ENCODE results near the gene ABCG1.

ABCG1 gene

GRCh38 chr21:42343101-42343500 lies 124.2 kb downstream of the ABCG1 start:
- Mint-ChIP-seq H3K9me3 (no peaks in the 10 kb centered on the region), H3K27ac (no peak overlapping the region), H3K4me1 (ENCODE audit: low read depth) (no peaks in the 10 kb centered on the region), H3K27me3 (no peaks in the 10 kb centered on the region), H3K4me3 (no peak overlapping the region), H3K36me3 (ENCODE audit: low read depth) (no peaks in the 10 kb centered on the region)
- intact Hi-C loops (cut with micrococcal nuclease) = no loop called here

DNA sequence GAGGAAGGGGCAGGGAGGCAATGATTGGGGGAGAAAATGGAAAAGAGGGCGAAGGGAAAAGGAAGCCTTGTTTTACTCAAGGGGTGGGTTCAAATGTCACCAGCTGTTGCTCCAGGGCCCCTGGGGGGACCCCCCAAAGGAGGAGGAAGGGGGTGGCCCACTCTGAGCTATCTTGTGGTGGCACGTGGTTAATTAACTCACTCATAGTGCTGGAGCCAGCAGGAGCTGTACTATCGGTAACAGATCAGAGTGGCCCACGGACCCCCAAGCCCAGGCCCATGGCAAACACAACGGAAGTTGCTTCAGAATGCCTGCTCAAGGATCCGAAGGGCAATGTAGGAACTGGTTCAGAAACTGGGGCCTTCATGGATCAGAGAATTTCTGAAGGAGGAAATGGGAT lies 124.6 kb downstream of the ABCG1 start:
- no peaks in the 10 kb centered on the region for H3K4me1 Mint-ChIP-seq (ENCODE audit: low read depth)

DNA sequence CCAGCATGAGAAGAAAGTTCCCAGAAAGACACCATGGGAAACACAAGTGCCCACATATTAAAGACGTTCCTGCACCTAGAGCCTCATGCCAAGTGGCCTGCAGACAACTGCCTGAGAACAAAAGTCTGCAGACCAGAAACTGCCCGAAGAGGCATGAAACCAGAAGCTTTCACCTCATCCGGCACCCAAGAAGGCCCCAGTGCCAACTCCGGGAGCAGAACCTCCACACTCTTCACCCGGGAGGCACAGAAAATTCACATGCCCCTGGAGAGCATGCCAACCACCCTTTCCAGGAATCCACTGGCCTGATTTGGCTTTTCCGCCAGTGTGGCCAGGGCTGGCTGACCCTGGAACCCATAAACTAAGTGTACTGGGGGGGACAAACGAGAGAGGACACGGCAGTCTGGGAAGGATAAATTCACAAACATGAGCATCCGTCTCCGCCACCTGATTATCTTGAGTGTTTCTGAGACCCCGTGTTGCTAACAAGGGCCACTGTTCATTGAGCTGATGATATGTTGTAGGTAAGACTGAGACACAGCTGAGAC lies 125.1 kb downstream of the ABCG1 start:
- Mint-ChIP-seq H3K27me3 (no peaks in the 10 kb centered on the region), H3K27ac (no peak overlapping the region), H3K36me3 (ENCODE audit: low read depth) (no peaks in the 10 kb centered on the region), H3K9me3 (no peaks in the 10 kb centered on the region), H3K4me1 (ENCODE audit: low read depth) (no peaks in the 10 kb centered on the region), H3K4me3 (no peak overlapping the region)
- intact Hi-C loops (cut with micrococcal nuclease) = no loop called here

More for the DNA sequence above, 124.6 kb downstream of the ABCG1 start:
- no peak overlapping the region for H3K27ac Mint-ChIP-seq
- no peak overlapping the region for H3K4me3 Mint-ChIP-seq
- H3K27me3 Mint-ChIP-seq = no peaks in the 10 kb centered on the region
- no peaks in the 10 kb centered on the region for H3K9me3 Mint-ChIP-seq
- intact Hi-C loops (cut with micrococcal nuclease) = no loop called here
- no peaks in the 10 kb centered on the region for H3K36me3 Mint-ChIP-seq (ENCODE audit: low read depth)

DNA sequence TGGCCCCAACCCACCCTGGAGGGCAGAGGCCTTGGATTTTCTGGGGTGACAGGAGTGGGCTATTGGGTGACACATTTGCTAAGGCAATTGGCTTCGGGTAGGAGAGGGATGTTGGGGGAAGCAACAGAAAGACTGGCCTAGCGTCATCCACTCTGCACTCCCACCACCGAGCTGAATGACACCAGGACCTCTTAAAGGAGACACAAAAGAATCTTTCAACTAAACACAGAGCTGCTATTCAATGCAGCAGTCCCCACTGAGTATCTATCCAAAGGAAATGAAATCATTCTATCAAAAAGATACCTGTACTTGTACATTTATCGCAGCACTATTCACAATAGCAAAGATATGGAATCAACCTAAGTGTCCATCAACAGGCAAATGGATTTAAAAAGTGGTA lies 125.7 kb downstream of the ABCG1 start:
- H3K4me1 Mint-ChIP-seq (ENCODE audit: low read depth) = no peaks in the 10 kb centered on the region
- no peak overlapping the region for H3K4me3 Mint-ChIP-seq
- H3K36me3 Mint-ChIP-seq (ENCODE audit: low read depth) = no peaks in the 10 kb centered on the region
- intact Hi-C loops (cut with micrococcal nuclease) = no loop called here
- H3K27ac Mint-ChIP-seq = no peak overlapping the region
- H3K27me3 Mint-ChIP-seq = no peaks in the 10 kb centered on the region
- no peaks in the 10 kb centered on the region for H3K9me3 Mint-ChIP-seq

- Mint-ChIP-seq H3K4me1 (ENCODE audit: low read depth) (no peaks in the 10 kb centered on the region), H3K27ac (no peak overlapping the region), H3K4me3 (no peak overlapping the region), H3K36me3 (ENCODE audit: low read depth) (no peaks in the 10 kb centered on the region), H3K9me3 (no peaks in the 10 kb centered on the region), H3K27me3 (no peaks in the 10 kb centered on the region)
- intact Hi-C loops (cut with micrococcal nuclease) = no loop called here
Measured at GRCh38 chr21:42346441-42346840, 127.5 kb downstream of the ABCG1 start.

Data from dendritic cell treated with granulocyte-macrophage colony-stimulating factor and Interleukin-4, amounts not matched to agents 40 ng/mL and 50 ng/mL, for 4 days (primary cell).